Measurements from ENCODE around the gene RALA.
"Not testable (repeated sequence)": the region's sequence is repeated elsewhere in the genome, so short reads cannot be mapped to it uniquely, and the experiment has no call there.

Gene RALA

GRCh38 chr7:39650676-39651075 is 27.3 kb downstream of the RALA start:
- no peak for DNase-seq

- DNase-seq: no peak
Observed at GRCh38 chr7:39651265-39651664, 27.9 kb downstream of the RALA start.

GRCh38 chr7:39656415-39656814 is 33.0 kb downstream of the RALA start:
- DNase-seq: no peak

GRCh38 chr7:39659356-39660013 is 36.1 kb downstream of the RALA start:
- no peak for DNase-seq

GRCh38 chr7:39661960-39662359 is 38.6 kb downstream of the RALA start:
- DNase-seq: no peak

GRCh38 chr7:39663263-39663662 is 39.9 kb downstream of the RALA start:
- no peak for DNase-seq

GRCh38 chr7:39664057-39664456 is 40.7 kb downstream of the RALA start:
- DNase-seq: peak; percentile 91

- DNase-seq: no peak
Observed at GRCh38 chr7:39664585-39664984, 41.2 kb downstream of the RALA start.

GRCh38 chr7:39666562-39666961 is 43.2 kb downstream of the RALA start:
- peak; percentile 61 for DNase-seq

- peak; percentile 99 for DNase-seq
Observed at GRCh38 chr7:39667341-39667923, 44.1 kb downstream of the RALA start.

- not testable (repeated sequence) for DNase-seq
Observed at GRCh38 chr7:39668280-39668679, 44.9 kb downstream of the RALA start.

- no peak for DNase-seq
Observed at GRCh38 chr7:39670052-39670451, 46.7 kb downstream of the RALA start.

GRCh38 chr7:39670934-39671333 is 47.6 kb downstream of the RALA start:
- DNase-seq: no peak

- DNase-seq: peak; percentile 16
Observed at GRCh38 chr7:39672176-39672575, 48.8 kb downstream of the RALA start.

GRCh38 chr7:39673868-39674267 is 50.5 kb downstream of the RALA start:
- DNase-seq: no peak

GRCh38 chr7:39674406-39674805 is 51.0 kb downstream of the RALA start:
- DNase-seq: no peak

GRCh38 chr7:39676346-39676745 is 53.0 kb downstream of the RALA start:
- no peak for DNase-seq

- DNase-seq: no peak
Observed at GRCh38 chr7:39678930-39679709, 55.7 kb downstream of the RALA start.

GRCh38 chr7:39679874-39680273 is 56.5 kb downstream of the RALA start:
- DNase-seq: not testable (repeated sequence)

- DNase-seq: peak; percentile 13
Observed at GRCh38 chr7:39681887-39682441, 58.6 kb downstream of the RALA start.

GRCh38 chr7:39683216-39683845 is 60.0 kb downstream of the RALA start:
- peak; percentile 62 for DNase-seq

GRCh38 chr7:39686261-39686924 is 63.0 kb downstream of the RALA start:
- DNase-seq: no peak
